ENCODE results near the gene DSCAML1. TPM values are rescaled to one million over a fixed set of nuclear protein-coding genes. Genes with fewer than 3 reads are reported as not detected.

Gene DSCAML1
- total RNA-seq, 4 donors from 2014 or later = 0.54 to 1.8 (median 0.99) TPM

- TF ChIP-seq CTCF (IDR thresholded peaks at IDR 0.05) = no peak
- no peak for TF ChIP-seq POLR2A (IDR thresholded peaks at IDR 0.05)
- H3K36me3 ChIP-seq = no peaks in the 10 kb centered on the region
- no peak overlapping the region for H3K4me3 ChIP-seq (replicated peaks in 1 of 3)
- WGBS, 2 donors = 83 to 87% methylated on average over 5 of the region's 5 CpGs
- intact Hi-C loops (cut with DNase I) = no loop called here
- no peaks in the 10 kb centered on the region for H3K4me1 ChIP-seq
- H3K27me3 ChIP-seq = no peaks in the 10 kb centered on the region
- no peak overlapping the region for H3K27ac ChIP-seq
- no peaks in the 10 kb centered on the region for H3K9me3 ChIP-seq
- DNase-seq = no peak
These were observed 126.6 kb downstream of the DSCAML1 start for GRCh38 chr11:117670443-117670842.

GRCh38 chr11:117669616-117670015 lies 127.4 kb downstream of the DSCAML1 start:
- 89 to 94% methylated on average over 4 of the region's 4 CpGs for WGBS, 2 donors
- TF ChIP-seq POLR2A (IDR thresholded peaks at IDR 0.05) = no peak
- no peak for TF ChIP-seq CTCF (IDR thresholded peaks at IDR 0.05)
- H3K4me1 ChIP-seq = no peaks in the 10 kb centered on the region
- no peak overlapping the region for H3K4me3 ChIP-seq (replicated peaks in 1 of 3)
- no peaks in the 10 kb centered on the region for H3K9me3 ChIP-seq
- no peaks in the 10 kb centered on the region for H3K27me3 ChIP-seq
- intact Hi-C loops (cut with DNase I) = no loop called here
- H3K36me3 ChIP-seq = no peaks in the 10 kb centered on the region
- DNase-seq = no peak
- no peak overlapping the region for H3K27ac ChIP-seq

GRCh38 chr11:117669062-117669461 lies 128.0 kb downstream of the DSCAML1 start:
- Histone ChIP-seq H3K27ac (no peak overlapping the region), H3K4me3 (replicated peaks in 1 of 3) (no peak overlapping the region), H3K9me3 (no peaks in the 10 kb centered on the region), H3K27me3 (no peaks in the 10 kb centered on the region), H3K4me1 (peaks cover 2 to 3% of the 10 kb centered on the region in 2 donors), H3K36me3 (no peaks in the 10 kb centered on the region)
- DNase-seq = no peak
- 87 to 91% methylated on average over 4 of the region's 4 CpGs for WGBS, 2 donors
- intact Hi-C loops (cut with DNase I) = no loop called here
- TF ChIP-seq POLR2A (IDR thresholded peaks at IDR 0.05) (no peak), CTCF (IDR thresholded peaks at IDR 0.05) (no peak)

GRCh38 chr11:117668321-117668751 lies 128.7 kb downstream of the DSCAML1 start:
- no peak for DNase-seq
- intact Hi-C loops (cut with DNase I) = no loop called here
- Histone ChIP-seq H3K4me3 (replicated peaks in 1 of 3) (no peak overlapping the region), H3K4me1 (peaks cover 9 to 10% of the 10 kb centered on the region in 2 donors), H3K27ac (no peak overlapping the region), H3K36me3 (no peaks in the 10 kb centered on the region), H3K9me3 (no peaks in the 10 kb centered on the region), H3K27me3 (no peaks in the 10 kb centered on the region)
- TF ChIP-seq CTCF (IDR thresholded peaks at IDR 0.05) (no peak), POLR2A (IDR thresholded peaks at IDR 0.05) (no peak)
- WGBS, 2 donors = 65 to 69% methylated on average over 5 to 6 of the region's 6 CpGs

- peaks cover 21 to 25% of the 10 kb centered on the region in 2 donors for H3K4me1 ChIP-seq
- H3K4me3 ChIP-seq (replicated peaks in 1 of 3) = no peak overlapping the region
- no peak for TF ChIP-seq POLR2A (IDR thresholded peaks at IDR 0.05)
- TF ChIP-seq CTCF (IDR thresholded peaks at IDR 0.05) = no peak
- no peak overlapping the region for H3K27ac ChIP-seq
- WGBS, 2 donors = 57 to 84% methylated on average over 8 of the region's 8 CpGs
- intact Hi-C loops (cut with DNase I) = no loop called here
- H3K9me3 ChIP-seq = no peaks in the 10 kb centered on the region
- H3K36me3 ChIP-seq = no peaks in the 10 kb centered on the region
- H3K27me3 ChIP-seq = no peaks in the 10 kb centered on the region
- DNase-seq = peak in 1 of 2 donors; percentile 11
These were observed 132.1 kb downstream of the DSCAML1 start for GRCh38 chr11:117664897-117665296.
